Cardiac septum (tissue), 1 donor: ENCODE measurements around the gene HDAC7. TPM values are rescaled to one million over a fixed set of nuclear protein-coding genes. Genes with fewer than 3 reads are reported as not detected.
A peak's percentile ranks its signal among the peaks of the same experiment; 100 is the strongest.

Source experiments
- DNase-seq: peaks from one replicate; pipeline ENCODE4 v3.0.0-alpha.2; 2020; ENCODE audit warnings: low spot score
- intact Hi-C: fragments of 100-400 bp; cut with DNase I; formaldehyde crosslinking; loops from one replicate; pipeline ENCODE4 v1.14.0; 2022
- total RNA-seq: library from RNA; stranded (reverse); fragmentation: NEBNext Ultra II Directional; extraction: Animal tissue kit (Norgen Biotek cat#: 25700); gene quantifications from one replicate; pipeline ENCODE4 v1.2.1, GENCODE V29; 2021
- donor health status: DM: no; HTN: no; CAD: no.

The HDAC7 gene
- total RNA-seq, 1 donor from 2014 or later = 62.7 TPM

GRCh38 chr12:47834199-47834903 lies 14.6 kb upstream of the HDAC7 start:
- intact Hi-C loops = no loop called here
- DNase-seq = no peak

- no peak for DNase-seq
- intact Hi-C loops = no loop called here
Measured at GRCh38 chr12:47833591-47834012, 13.9 kb upstream of the HDAC7 start.

GRCh38 chr12:47832263-47832933 lies 12.7 kb upstream of the HDAC7 start:
- DNase-seq = no peak
- intact Hi-C loops = no loop called here

GRCh38 chr12:47829584-47829983 lies 9.9 kb upstream of the HDAC7 start:
- no peak for DNase-seq
- intact Hi-C loops = no loop called here

- intact Hi-C loops = no loop called here
Measured at GRCh38 chr12:47828976-47829482, 9.3 kb upstream of the HDAC7 start.

GRCh38 chr12:47828008-47828975 lies 8.6 kb upstream of the HDAC7 start:
- intact Hi-C loops = no loop called here
- no peak for DNase-seq

More at GRCh38 chr12:47828976-47829482, 9.3 kb upstream of the HDAC7 start:
- peak; percentile 90 for DNase-seq

- DNase-seq = no peak
- intact Hi-C loops = no loop called here
Measured at GRCh38 chr12:47825173-47825639, 5.5 kb upstream of the HDAC7 start.

GRCh38 chr12:47824635-47825034 lies 4.9 kb upstream of the HDAC7 start:
- intact Hi-C loops = no loop called here
- DNase-seq = no peak

GRCh38 chr12:47824198-47824597 lies 4.5 kb upstream of the HDAC7 start:
- intact Hi-C loops = no loop called here
- no peak for DNase-seq

- intact Hi-C loops = no loop called here
- DNase-seq = no peak
Measured at GRCh38 chr12:47823422-47824086, 3.9 kb upstream of the HDAC7 start.

- DNase-seq = no peak
- intact Hi-C loops = no loop called here
Measured at GRCh38 chr12:47822863-47823262, 3.2 kb upstream of the HDAC7 start.

GRCh38 chr12:47822401-47822800 lies 2.7 kb upstream of the HDAC7 start:
- intact Hi-C loops = no loop called here
- DNase-seq = no peak

GRCh38 chr12:47821346-47821706 lies 1.6 kb upstream of the HDAC7 start:
- DNase-seq = no peak
- intact Hi-C loops = no loop called here

GRCh38 chr12:47820631-47821345 lies 1.1 kb upstream of the HDAC7 start:
- intact Hi-C loops = no loop called here

GRCh38 chr12:47819138-47819895 lies 386 bp downstream of the HDAC7 start:
- DNase-seq = peak; percentile 92
- intact Hi-C loops = loop anchor here (2.0 kb wide), 1 partner anchor 19 kb away; no protein-coding TSS in a partner anchor

More at GRCh38 chr12:47820631-47821345, 1.1 kb upstream of the HDAC7 start:
- peak; percentile 89 for DNase-seq

- intact Hi-C loops = loop anchor here (2.0 kb wide), 1 partner anchor 18 kb away; no protein-coding TSS in a partner anchor
- DNase-seq = peak; percentile 82
Measured at GRCh38 chr12:47818467-47819137, 1.1 kb downstream of the HDAC7 start.

GRCh38 chr12:47818007-47818376 lies 1.7 kb downstream of the HDAC7 start:
- intact Hi-C loops = loop anchor here (2.0 kb wide), 1 partner anchor 17 kb away; no protein-coding TSS in a partner anchor
- DNase-seq = no peak
